Pancreas (tissue), 10 donors: ENCODE data around the gene ZBTB20. TPM values are rescaled to one million over a fixed set of nuclear protein-coding genes. Genes with fewer than 3 reads are reported as not detected.
A peak's percentile ranks its signal among the peaks of the same experiment; 100 is the strongest.

Experiments
- ATAC-seq, 4 donors: fragments of 200-7000 bp; cut with Tn5 transposase; one replicate each; pipeline versions ENCODE4 v1.8.0 to v1.9.1; 2020; ENCODE audit warnings: mild to moderate bottlenecking in 4 of 4, moderate library complexity in 4 of 4
- DNase-seq, 6 donors: peaks; one replicate each; pipeline ENCODE4 v3.0.0-alpha.2; 2020
- FAIRE-seq: peaks from 2 replicates; lab custom pipeline; 2012; peaks lifted over from hg19 to GRCh38; lab: Jason Lieb, UNC
- H3K27ac ChIP-seq, 4 donors: fragments of 200-600 bp; sonication (generic); 1 replicate in 3 of 4; 2 replicates in 1 of 4; pipeline versions ENCODE4 v1.5.0 to v1.8.0; 2020
- H3K27me3 ChIP-seq, 4 donors: fragments of 200-600 bp; one replicate each; pipeline ENCODE4 v1.8.0; 2021
- H3K36me3 ChIP-seq, 3 donors: fragments of 200-600 bp; sonication (generic) in 1 of 3; one replicate each; pipeline versions ENCODE4 v1.5.0 to v1.8.0; 2020 to 2021
- H3K4me1 ChIP-seq, 3 donors: fragments of 200-600 bp; one replicate each; pipeline ENCODE4 v1.8.0; 2021
- H3K4me3 ChIP-seq, 4 donors: fragments of 200-600 bp; sonication (generic) in 2 of 4; one replicate each; pipeline versions ENCODE4 v1.5.0 to v1.8.0; 2020 to 2021
- H3K9me3 ChIP-seq, 4 donors: fragments of 200-600 bp; one replicate each; pipeline ENCODE4 v1.8.0; 2021
- CTCF ChIP-seq, 4 donors: fragments of 200-600 bp; sonication (generic) in 3 of 4; IDR thresholded peaks; one replicate each; pipeline versions ENCODE4 v1.5.0 to v1.8.0; 2021; ENCODE audit warnings: antibody characterized with exemption in 4 of 4
- WGBS, 2 donors: extraction: QIAGEN DNeasy Blood & Tissue Kit; methylation state at CpG; one replicate each; pipeline ENCODE4 v1.1.7; 2013; 5-methylcytosine and 5-hydroxymethylcytosine counted together
- intact Hi-C, 3 donors: fragments of 100-400 bp; cut with DNase I; formaldehyde crosslinking; loops; one replicate each; pipeline versions ENCODE4 v1.11.1 to v1.14.2; 2022
- polyA plus RNA-seq, 2 donors: library from polyadenylated mRNA; stranded (reverse); fragments of 200-250 nt; gene quantifications; one replicate each; pipeline ENCODE4 v1.2.3, GENCODE V29; 2013
- total RNA-seq, 6 donors: library from RNA; stranded (reverse); fragmentation: NEBNext Ultra II Directional in 4 of 6; extraction: Animal tissue kit (Norgen Biotek cat#: 25700) in 4 of 6; gene quantifications; one replicate each; pipeline versions ENCODE4 v1.2.1 to v1.2.4, GENCODE V29; 2021 to 2023
- donor health status: healthy with polysubstance abuse.
- donor health status: DM: no; HTN: no; CAD: no; lungs with moderate emphysema.
- donor health status: DM: no; HTN: no; CAD: no.
- donor health status: control.
- donor health status: control.
- donor health status: Bipolar disorder and iron deficiency.
- donor health status: DM: yes; HTN: yes; CAD: no.
- donor health status: DM: no; HTN: no; CAD: no.
- donor health status: DM: no; HTN: no; CAD: no.
- donor health status: DM: yes; HTN: yes; CAD: no.

The ZBTB20 gene
- total and polyA plus RNA-seq, 8 donors, result 1.3 to 81.5 (median 43.7) TPM

GRCh38 chr3:114880078-114880477 lies 267.0 kb downstream of the ZBTB20 start:
- Histone ChIP-seq H3K36me3 (no peaks in the 10 kb centered on the region), H3K4me1 (peaks cover 23 to 58% (median 49%) of the 10 kb centered on the region in 3 donors), H3K27me3 (no peaks in the 10 kb centered on the region), H3K9me3 (no peaks in the 10 kb centered on the region), H3K27ac (peak overlapping the region in 3 of 4 donors; percentile 56 to 82 (median 72)), H3K4me3 (no peak overlapping the region)
- peak in 5 of 6 donors; percentile 15 to 51 (median 29) for DNase-seq
- FAIRE-seq, result no peak
- TF ChIP-seq CTCF (IDR thresholded peaks at IDR 0.05), result no peak
- peak; percentile 74 to 85 (median 78) for ATAC-seq
- WGBS, 2 donors, result 20 to 22% methylated on average over 4 of the region's 4 CpGs
- intact Hi-C loops, result no loop called here

GRCh38 chr3:114879059-114880031 lies 267.7 kb downstream of the ZBTB20 start:
- Histone ChIP-seq H3K27ac (peak overlapping the region; percentile 56 to 82 (median 72)), H3K4me1 (peaks cover 30 to 53% (median 52%) of the 10 kb centered on the region in 3 donors), H3K36me3 (no peaks in the 10 kb centered on the region), H3K27me3 (no peaks in the 10 kb centered on the region), H3K4me3 (peak overlapping the region in 2 of 4 donors; percentile 4 to 5), H3K9me3 (no peaks in the 10 kb centered on the region)
- no peak for DNase-seq
- no peak for FAIRE-seq
- no peak for TF ChIP-seq CTCF (IDR thresholded peaks at IDR 0.05)
- intact Hi-C loops, result no loop called here
- ATAC-seq, result peak; percentile 69 to 83 (median 76)
- 19 to 23% methylated on average over 8 of the region's 8 CpGs for WGBS, 2 donors

- Histone ChIP-seq H3K4me3 (no peak overlapping the region), H3K27ac (peak overlapping the region in 2 of 4 donors; percentile 12 to 82), H3K36me3 (no peaks in the 10 kb centered on the region), H3K27me3 (no peaks in the 10 kb centered on the region), H3K9me3 (no peaks in the 10 kb centered on the region), H3K4me1 (peaks cover 33 to 61% (median 60%) of the 10 kb centered on the region in 3 donors)
- FAIRE-seq (no peak), DNase-seq (no peak), ATAC-seq (peak in 2 of 4 donors; percentile 9)
- no peak for TF ChIP-seq CTCF (IDR thresholded peaks at IDR 0.05)
- intact Hi-C loops, result no loop called here
- 74 to 75% methylated on average over 5 of the region's 5 CpGs for WGBS, 2 donors
Measured at GRCh38 chr3:114878114-114878839, 268.8 kb downstream of the ZBTB20 start.

GRCh38 chr3:114877378-114878113 lies 269.5 kb downstream of the ZBTB20 start:
- FAIRE-seq, result peak; percentile 34
- Histone ChIP-seq H3K4me3 (no peak overlapping the region), H3K36me3 (no peaks in the 10 kb centered on the region), H3K27ac (peak overlapping the region in 2 of 4 donors; percentile 12 to 25), H3K4me1 (peaks cover 29 to 65% (median 59%) of the 10 kb centered on the region in 3 donors), H3K9me3 (no peaks in the 10 kb centered on the region), H3K27me3 (no peaks in the 10 kb centered on the region)
- no peak for ATAC-seq
- intact Hi-C loops, result no loop called here
- no peak for DNase-seq
- 43 to 44% methylated on average over 2 of the region's 2 CpGs for WGBS, 2 donors
- no peak for TF ChIP-seq CTCF (IDR thresholded peaks at IDR 0.05)
